ENCODE measurements around the gene ENOX1. TPM values are rescaled to one million over a fixed set of nuclear protein-coding genes. Genes with fewer than 3 reads are reported as not detected.

The ENOX1 gene
- total RNA-seq, 1 donor from 2014 or later, result 0.18 TPM

GRCh38 chr13:43676320-43676719 is 110.5 kb downstream of the ENOX1 start:
- no peak for ATAC-seq
- DNase-seq (ENCODE audit: low spot score), result no peak

GRCh38 chr13:43675577-43675976 is 111.2 kb downstream of the ENOX1 start:
- ATAC-seq, result no peak

GRCh38 chr13:43669964-43670363 is 116.8 kb downstream of the ENOX1 start:
- ATAC-seq, result no peak
- no peak for DNase-seq (ENCODE audit: low spot score)

More at GRCh38 chr13:43675577-43675976, 111.2 kb downstream of the ENOX1 start:
- no peak for DNase-seq (ENCODE audit: low spot score)

GRCh38 chr13:43669101-43669500 is 117.7 kb downstream of the ENOX1 start:
- DNase-seq (ENCODE audit: low spot score) (no peak), ATAC-seq (no peak)

GRCh38 chr13:43666403-43666802 is 120.4 kb downstream of the ENOX1 start:
- ATAC-seq, result no peak

GRCh38 chr13:43665388-43665787 is 121.4 kb downstream of the ENOX1 start:
- DNase-seq (ENCODE audit: low spot score) (no peak), ATAC-seq (no peak)

More at GRCh38 chr13:43666403-43666802, 120.4 kb downstream of the ENOX1 start:
- DNase-seq (ENCODE audit: low spot score), result no peak

- DNase-seq (ENCODE audit: low spot score) (no peak), ATAC-seq (peak; percentile 37)
Measured at GRCh38 chr13:43664700-43665191, 122.0 kb downstream of the ENOX1 start.

- no peak for DNase-seq (ENCODE audit: low spot score)
- no peak for ATAC-seq
Measured at GRCh38 chr13:43663474-43664090, 123.2 kb downstream of the ENOX1 start.

GRCh38 chr13:43662976-43663375 is 123.8 kb downstream of the ENOX1 start:
- peak; percentile 57 for ATAC-seq
- no peak for DNase-seq (ENCODE audit: low spot score)

- DNase-seq (ENCODE audit: low spot score) (no peak), ATAC-seq (no peak)
Measured at GRCh38 chr13:43661161-43661830, 125.5 kb downstream of the ENOX1 start.

GRCh38 chr13:43657485-43657884 is 129.3 kb downstream of the ENOX1 start:
- no peak for ATAC-seq
- no peak for DNase-seq (ENCODE audit: low spot score)

- ATAC-seq (no peak), DNase-seq (ENCODE audit: low spot score) (no peak)
Measured at GRCh38 chr13:43653980-43654379, 132.8 kb downstream of the ENOX1 start.

GRCh38 chr13:43653395-43653794 is 133.4 kb downstream of the ENOX1 start:
- ATAC-seq (no peak), DNase-seq (ENCODE audit: low spot score) (no peak)

GRCh38 chr13:43652760-43653159 is 134.0 kb downstream of the ENOX1 start:
- DNase-seq (ENCODE audit: low spot score) (no peak), ATAC-seq (no peak)

- DNase-seq (ENCODE audit: low spot score) (no peak), ATAC-seq (no peak)
Measured at GRCh38 chr13:43650882-43651281, 135.9 kb downstream of the ENOX1 start.

- DNase-seq (ENCODE audit: low spot score), result no peak
- no peak for ATAC-seq
Measured at GRCh38 chr13:43648733-43649132, 138.0 kb downstream of the ENOX1 start.

- ATAC-seq (no peak), DNase-seq (ENCODE audit: low spot score) (no peak)
Measured at GRCh38 chr13:43647471-43647870, 139.3 kb downstream of the ENOX1 start.

GRCh38 chr13:43640476-43640875 is 146.3 kb downstream of the ENOX1 start:
- DNase-seq (ENCODE audit: low spot score), result no peak
- ATAC-seq, result no peak

- no peak for ATAC-seq
- DNase-seq (ENCODE audit: low spot score), result no peak
Measured at GRCh38 chr13:43631106-43631505, 155.7 kb downstream of the ENOX1 start.

- DNase-seq (ENCODE audit: low spot score) (no peak), ATAC-seq (no peak)
Measured at GRCh38 chr13:43629691-43630480, 156.9 kb downstream of the ENOX1 start.

GRCh38 chr13:43626994-43627393 is 159.8 kb downstream of the ENOX1 start:
- ATAC-seq (no peak), DNase-seq (ENCODE audit: low spot score) (no peak)

- DNase-seq (ENCODE audit: low spot score) (no peak), ATAC-seq (no peak)
Measured at GRCh38 chr13:43614063-43614462, 172.7 kb downstream of the ENOX1 start.
